Omental fat pad (tissue), 4 donors: Measurements from ENCODE around the gene SENP8. TPM values are rescaled to one million over a fixed set of nuclear protein-coding genes. Genes with fewer than 3 reads are reported as not detected.

Experiments
- ATAC-seq: fragments of 150-250 bp; one replicate; pipeline ENCODE4 v1.9.1; 2016; ENCODE audit warnings: mild to moderate bottlenecking, moderate library complexity; ENCODE audit not compliant: low FRiP score
- DNase-seq: peaks from one replicate; pipeline ENCODE4 v3.0.0-alpha.2; 2019; ENCODE audit warnings: low spot score
- total RNA-seq, 4 donors: library from RNA; depleted of rRNA; stranded (reverse); fragments of >200 nt; gene quantifications; one replicate each; pipeline ENCODE4 v1.1.0, GENCODE V29; 2016
- TF ChIP-seq, protein P1 (sequence below), 3 donors: fragments of 450-650 bp; IDR thresholded peaks; one replicate each; pipeline ENCODE4 v1.5.1; 2016 to 2017; ENCODE audit warnings: antibody characterized with exemption in 3 of 3, mild to moderate bottlenecking in 3 of 3, moderate library complexity in 2 of 3

The SENP8 gene
- total RNA-seq, 4 donors from 2014 or later = 0.63 to 2.0 (median 1.0) TPM

DNA sequence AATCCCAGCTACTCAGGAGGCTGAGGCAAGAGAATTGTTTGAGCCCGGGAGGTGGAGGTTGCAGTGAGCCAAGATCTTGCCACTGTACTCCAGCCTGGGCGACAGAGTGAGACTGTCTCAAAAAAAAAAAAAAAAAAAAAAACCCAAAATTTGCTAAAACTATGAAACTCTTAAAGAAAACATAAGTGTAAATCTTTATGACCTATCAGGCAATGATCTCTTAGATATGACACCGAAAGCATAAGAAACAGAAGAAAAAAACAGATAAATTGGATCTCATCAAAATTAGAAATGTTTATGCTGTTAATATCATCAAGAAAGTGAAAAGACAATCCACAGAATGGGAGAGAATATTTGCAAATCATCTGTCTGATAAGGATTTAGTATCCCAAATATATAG lies 64.0 kb downstream of the SENP8 start:
- TF ChIP-seq, protein P1, sequence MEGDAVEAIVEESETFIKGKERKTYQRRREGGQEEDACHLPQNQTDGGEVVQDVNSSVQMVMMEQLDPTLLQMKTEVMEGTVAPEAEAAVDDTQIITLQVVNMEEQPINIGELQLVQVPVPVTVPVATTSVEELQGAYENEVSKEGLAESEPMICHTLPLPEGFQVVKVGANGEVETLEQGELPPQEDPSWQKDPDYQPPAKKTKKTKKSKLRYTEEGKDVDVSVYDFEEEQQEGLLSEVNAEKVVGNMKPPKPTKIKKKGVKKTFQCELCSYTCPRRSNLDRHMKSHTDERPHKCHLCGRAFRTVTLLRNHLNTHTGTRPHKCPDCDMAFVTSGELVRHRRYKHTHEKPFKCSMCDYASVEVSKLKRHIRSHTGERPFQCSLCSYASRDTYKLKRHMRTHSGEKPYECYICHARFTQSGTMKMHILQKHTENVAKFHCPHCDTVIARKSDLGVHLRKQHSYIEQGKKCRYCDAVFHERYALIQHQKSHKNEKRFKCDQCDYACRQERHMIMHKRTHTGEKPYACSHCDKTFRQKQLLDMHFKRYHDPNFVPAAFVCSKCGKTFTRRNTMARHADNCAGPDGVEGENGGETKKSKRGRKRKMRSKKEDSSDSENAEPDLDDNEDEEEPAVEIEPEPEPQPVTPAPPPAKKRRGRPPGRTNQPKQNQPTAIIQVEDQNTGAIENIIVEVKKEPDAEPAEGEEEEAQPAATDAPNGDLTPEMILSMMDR (IDR thresholded peaks at IDR 0.05) = no peak
- no peak for DNase-seq
- ATAC-seq = no peak

DNA sequence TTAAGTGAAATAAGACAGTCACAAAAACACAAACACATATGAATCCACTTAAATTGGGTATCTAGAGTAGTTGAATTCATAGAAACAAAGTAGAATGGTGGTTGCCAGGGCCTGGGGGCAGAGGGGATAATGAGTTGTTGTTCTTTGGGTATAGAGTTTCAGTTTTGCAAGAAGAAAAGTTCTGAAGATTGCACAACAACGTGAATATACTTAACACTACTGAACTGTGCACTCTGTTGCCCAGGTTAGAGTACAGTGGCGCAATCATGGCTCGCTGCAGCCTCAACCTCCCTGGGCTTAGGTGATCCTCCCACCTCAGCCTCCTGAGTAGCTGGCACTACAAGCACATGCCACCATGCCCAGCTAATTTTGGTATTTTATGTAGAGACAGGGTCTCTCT lies 64.5 kb downstream of the SENP8 start:
- TF ChIP-seq, protein P1 (IDR thresholded peaks at IDR 0.05) = no peak
- DNase-seq = no peak
- ATAC-seq = no peak

DNA sequence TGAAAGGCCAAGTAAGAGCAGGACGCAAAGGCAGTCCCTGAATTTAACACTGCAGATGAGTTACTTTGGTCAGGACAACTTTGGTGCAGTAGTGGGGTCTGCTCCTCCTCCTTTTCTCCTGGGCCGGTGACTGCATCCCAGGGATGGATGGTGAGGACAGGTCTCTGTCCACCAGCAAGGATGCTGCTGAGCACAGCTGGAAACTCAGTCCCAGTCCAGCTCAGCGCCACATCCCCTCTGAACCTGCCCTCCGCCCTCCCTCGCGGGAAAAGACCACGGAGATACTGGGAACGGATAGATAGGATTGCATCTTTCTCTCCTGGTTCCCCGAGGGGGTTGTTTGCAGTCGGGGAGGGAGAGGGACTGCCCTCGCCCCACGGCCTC lies 65.6 kb downstream of the SENP8 start:
- TF ChIP-seq, protein P1 (IDR thresholded peaks at IDR 0.05) = no peak
- ATAC-seq (peak; percentile 15), DNase-seq (no peak)

DNA sequence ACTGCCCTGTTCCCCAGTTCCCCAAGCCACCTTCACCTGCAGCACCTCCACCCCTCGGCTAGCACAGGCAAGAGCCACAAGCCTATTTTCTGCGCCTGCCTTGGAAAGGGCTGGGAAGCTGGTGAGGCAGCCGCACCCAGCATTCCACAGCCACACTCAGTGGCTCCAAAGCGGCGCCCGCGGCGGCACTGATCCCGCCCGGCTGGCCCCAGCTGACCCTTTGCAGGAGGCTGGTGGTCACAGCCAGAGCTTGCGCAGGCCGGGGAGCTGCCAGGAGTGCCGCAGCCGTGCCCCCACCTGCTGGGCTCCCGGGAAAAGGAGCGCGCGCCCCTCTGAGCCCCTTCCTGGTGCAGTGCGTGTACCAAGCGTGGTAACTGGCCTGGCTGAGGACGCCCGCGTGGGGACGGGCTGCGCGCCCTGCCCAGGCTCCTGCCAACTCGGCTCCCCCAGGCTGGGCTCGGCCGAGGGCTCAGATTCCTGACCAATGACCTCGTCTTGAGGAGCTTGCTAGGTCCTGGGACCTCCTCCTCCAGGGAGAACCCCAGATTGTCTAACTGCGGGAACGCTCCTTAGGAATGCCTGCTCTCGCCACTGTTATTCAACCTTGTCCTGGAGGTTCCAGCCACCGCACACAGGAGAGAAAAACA lies 66.1 kb downstream of the SENP8 start:
- peak; percentile 65 for ATAC-seq
- no peak for DNase-seq
- TF ChIP-seq, protein P1 (IDR thresholded peaks at IDR 0.05) = no peak

DNA sequence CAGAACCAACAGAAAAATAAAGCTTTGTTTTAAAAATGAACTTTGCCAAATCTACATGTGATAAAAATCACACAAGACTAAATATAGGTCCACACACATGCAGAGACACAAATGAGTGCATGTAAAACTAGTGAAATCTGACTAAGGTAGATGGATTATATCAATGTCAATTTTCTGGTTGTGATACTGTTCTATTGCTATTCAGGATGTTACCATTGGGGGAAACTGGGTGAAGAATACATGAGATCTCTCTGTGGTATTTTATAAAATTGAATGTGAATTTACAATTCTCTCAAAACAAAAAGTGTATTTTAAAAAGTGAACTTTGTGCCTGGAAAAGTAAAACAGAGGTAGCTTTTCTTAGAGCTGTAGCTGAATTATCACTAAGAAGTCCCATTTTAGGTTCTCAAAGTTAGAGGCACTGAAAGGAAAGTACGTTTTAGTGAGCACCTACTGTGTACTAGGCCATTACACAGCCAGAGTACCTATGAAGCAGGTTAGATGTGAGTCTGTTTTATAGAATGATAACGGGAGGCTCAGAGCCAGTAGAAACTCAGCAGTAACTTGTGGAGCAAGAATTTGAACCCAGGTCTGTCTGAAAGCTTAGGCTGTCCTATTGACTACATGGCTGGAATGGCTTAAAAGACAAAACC lies 71.2 kb downstream of the SENP8 start:
- ATAC-seq (no peak), DNase-seq (no peak)
- TF ChIP-seq, protein P1 (IDR thresholded peaks at IDR 0.05) = no peak

DNA sequence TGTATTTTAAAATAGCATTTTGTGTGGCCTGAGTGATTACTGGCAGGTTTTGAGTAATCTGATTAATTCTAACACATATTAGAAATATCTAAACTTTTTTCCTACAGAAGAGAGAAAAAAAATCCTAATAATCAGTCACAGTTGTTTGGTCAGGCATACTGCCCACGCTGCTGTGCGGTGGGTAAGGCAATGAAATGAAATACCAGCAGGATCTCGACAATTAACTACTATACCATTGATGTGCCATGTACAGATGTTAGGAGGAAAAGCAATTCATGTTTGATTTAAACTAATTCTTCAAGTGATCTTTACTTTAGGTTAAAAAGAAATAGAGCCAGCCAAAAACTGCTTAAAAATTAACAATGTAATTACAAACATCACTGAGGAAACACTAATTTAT lies 74.2 kb downstream of the SENP8 start:
- DNase-seq (no peak), ATAC-seq (no peak)
- TF ChIP-seq, protein P1 (IDR thresholded peaks at IDR 0.05) = no peak

Other genes with a start within 250 kb of the SENP8 start
- 10 to 100 TPM; 31.6 to 82.9 (median 48.7) TPM for gene MYO9A, start 253 bp upstream of the SENP8 start, total RNA-seq
- gene GRAMD2A, start 79.4 kb downstream of the SENP8 start, total RNA-seq = under 1 TPM in 3 of 4 donors, not detected in 1; 0.19 to 0.46 (median 0.24) TPM
- 100 to 1,000 TPM; 200 to 534 (median 205) TPM for gene PKM, start 112.8 kb downstream of the SENP8 start, total RNA-seq
- 10 to 100 TPM; 52.4 to 65.7 (median 59.4) TPM for gene PARP6, start 154.2 kb downstream of the SENP8 start, total RNA-seq
- gene CELF6, start 201.8 kb downstream of the SENP8 start, total RNA-seq = 1 to 10 TPM; 1.3 to 4.9 (median 1.9) TPM